ENCODE measurements around the gene VAMP4.
A peak's percentile ranks its signal among the peaks of the same experiment; 100 is the strongest.
"Not testable (repeated sequence)": the region's sequence is repeated elsewhere in the genome, so short reads cannot be mapped to it uniquely, and the experiment has no call there.

The VAMP4 gene

GRCh38 chr1:171695772-171696171 is 46.1 kb downstream of the VAMP4 start:
- not testable (repeated sequence) for DNase-seq (ENCODE audit: low read depth)

- not testable (repeated sequence) for DNase-seq (ENCODE audit: low read depth)
Measured at GRCh38 chr1:171693541-171693940, 48.3 kb downstream of the VAMP4 start.

- DNase-seq (ENCODE audit: low read depth) = no peak
Measured at GRCh38 chr1:171683870-171684269, 58.0 kb downstream of the VAMP4 start.

- no peak for DNase-seq (ENCODE audit: low read depth)
Measured at GRCh38 chr1:171680339-171680738, 61.5 kb downstream of the VAMP4 start.

DNA sequence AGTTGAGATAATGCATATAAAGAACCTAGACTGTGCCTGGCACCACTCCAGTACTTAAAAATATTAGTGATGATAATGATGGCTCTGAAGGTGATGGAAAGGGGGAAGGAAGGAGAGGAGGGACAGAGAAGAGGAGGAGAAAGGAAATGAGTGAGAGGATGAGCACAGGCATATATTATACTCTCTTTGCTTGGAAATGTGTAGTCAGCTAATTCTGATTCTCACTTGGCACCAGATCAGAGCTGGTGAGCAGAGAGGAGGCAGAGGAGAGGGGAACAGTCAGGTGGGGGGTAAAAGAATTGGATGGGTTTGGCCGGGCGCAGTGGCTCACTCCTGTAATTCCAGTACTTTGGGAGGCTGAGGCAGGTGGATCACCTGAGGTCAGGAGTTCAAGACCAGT is 65.0 kb downstream of the VAMP4 start:
- DNase-seq (ENCODE audit: low read depth) = no peak

DNA sequence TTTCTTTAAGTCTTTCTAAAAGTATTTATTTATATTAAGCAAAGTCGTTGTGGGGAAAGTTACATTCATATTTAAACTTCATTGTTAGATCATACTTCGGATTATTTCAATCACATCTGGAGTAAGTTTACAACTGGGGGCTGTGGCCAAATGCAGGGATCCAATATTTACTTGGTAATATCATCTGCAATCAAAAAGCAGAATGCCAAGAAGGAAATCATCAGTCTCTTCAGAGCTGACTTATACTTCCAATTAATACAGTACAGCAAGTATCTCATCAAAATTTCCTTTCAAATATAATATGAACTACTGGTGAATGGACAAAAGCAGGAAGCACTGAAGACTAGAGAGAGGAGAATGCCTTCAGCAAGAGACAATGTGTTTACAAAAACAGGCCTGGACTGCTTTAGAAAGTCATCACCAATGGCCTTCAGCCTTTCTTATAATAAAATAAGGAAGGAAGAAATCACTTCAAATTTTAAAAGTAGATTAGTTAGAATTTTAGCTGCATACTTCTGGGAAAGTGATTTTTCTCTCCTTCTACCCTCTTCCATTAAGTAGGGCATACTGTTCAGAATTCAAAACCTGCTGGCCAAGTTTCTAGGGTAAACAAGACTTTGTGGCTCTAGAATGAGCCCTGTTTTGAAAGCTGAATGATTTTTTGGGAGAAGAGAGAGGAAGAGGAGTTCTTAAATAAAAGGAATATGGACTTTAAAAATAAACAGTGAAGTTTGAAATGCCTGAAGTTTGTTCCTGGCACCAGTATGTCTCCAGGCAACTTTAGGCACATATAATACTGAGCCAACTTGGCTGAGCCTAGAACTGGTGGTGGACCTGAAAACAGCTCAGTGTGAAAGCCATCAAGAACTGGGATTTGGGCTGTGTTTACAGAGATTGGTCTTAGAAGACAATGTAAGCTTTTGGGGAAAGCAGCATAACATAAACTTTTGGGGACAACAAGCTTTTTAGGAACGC is 67.1 kb downstream of the VAMP4 start:
- DNase-seq (ENCODE audit: low read depth) = no peak

GRCh38 chr1:171670739-171671138 is 71.1 kb downstream of the VAMP4 start:
- no peak for DNase-seq (ENCODE audit: low read depth)

DNA sequence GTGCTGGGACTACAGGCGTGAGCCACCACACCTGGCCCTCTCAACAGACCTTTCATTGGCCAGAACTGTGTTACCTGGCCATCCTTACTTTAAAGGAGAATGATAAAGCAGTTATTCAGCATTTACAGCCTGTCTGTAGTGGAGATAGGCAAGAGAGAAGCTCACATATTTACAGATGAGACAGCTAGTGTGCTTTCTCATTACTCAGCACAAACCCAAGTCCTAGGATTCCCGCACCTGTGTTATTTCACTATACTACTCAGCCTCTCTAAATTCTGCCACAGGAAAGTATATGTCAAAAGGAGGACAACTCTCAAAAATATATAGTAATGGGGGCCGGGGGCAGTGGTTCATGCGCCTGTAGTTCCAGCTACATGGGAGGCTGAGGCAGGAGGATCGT is 73.5 kb downstream of the VAMP4 start:
- DNase-seq (ENCODE audit: low read depth) = no peak

DNA sequence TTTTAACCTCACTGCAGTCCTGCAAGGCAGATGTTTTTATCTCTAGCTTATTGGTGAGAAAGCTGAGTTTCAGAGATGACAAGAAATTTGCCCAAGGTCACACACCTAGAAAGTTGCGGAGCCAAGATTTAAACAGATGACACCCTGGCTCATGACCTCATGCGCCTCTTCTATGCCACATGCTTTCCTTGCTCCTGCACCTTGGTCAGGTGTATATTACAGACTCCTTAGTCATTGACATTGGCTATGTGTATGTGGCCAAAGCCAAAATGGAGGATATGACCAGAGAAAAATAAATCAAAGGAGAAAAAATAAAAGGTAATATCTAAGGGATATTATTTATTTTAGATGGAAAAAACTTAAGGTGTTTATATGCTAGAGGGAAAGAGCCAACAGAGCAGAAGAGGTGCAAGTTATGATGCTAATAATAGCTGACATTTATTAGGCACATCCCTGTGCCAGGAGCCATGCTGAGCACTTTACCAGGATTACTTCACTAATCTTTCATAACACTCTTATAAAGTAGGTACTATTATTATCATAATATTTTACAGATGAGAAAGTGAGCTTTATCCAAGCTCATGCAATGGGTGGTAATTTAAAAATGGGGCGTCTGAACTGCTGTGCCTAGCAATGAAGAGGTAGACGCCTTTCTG is 75.6 kb downstream of the VAMP4 start:
- DNase-seq (ENCODE audit: low read depth) = no peak

GRCh38 chr1:171664976-171665375 is 76.9 kb downstream of the VAMP4 start:
- DNase-seq (ENCODE audit: low read depth) = peak; percentile 7

GRCh38 chr1:171663854-171664575 is 77.8 kb downstream of the VAMP4 start:
- DNase-seq (ENCODE audit: low read depth) = peak; percentile 22

GRCh38 chr1:171663036-171663853 is 78.6 kb downstream of the VAMP4 start:
- no peak for DNase-seq (ENCODE audit: low read depth)

DNA sequence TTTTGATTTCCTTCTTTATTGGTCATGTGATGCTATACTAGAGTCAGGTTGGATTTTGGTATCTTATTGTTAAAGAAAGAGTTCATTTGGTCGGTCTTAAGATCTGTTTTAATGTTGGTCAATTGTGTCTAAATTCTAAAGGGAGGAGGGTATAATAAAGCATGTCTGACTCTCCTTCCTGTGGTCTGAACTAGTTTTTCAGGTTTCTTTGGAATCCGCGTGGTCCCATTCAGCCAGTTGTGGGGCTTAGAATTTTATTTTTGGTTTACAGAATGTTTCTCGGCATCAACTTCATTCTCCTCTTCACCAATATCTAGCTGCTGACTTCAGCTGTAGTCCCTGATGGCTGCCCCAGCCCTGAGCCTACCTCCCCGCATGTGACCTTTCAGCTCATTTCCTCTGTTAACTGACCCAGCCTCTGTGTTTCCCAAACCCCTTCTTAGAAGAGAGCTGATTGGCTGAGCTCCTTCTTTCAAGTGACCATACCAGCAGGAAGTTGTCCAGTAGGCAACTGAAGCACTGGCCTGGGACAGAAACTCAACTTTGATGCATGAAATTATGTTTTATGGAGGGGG is 80.7 kb downstream of the VAMP4 start:
- DNase-seq (ENCODE audit: low read depth) = no peak

- not testable (repeated sequence) for DNase-seq (ENCODE audit: low read depth)
Measured at GRCh38 chr1:171656206-171656605, 85.7 kb downstream of the VAMP4 start.

DNA sequence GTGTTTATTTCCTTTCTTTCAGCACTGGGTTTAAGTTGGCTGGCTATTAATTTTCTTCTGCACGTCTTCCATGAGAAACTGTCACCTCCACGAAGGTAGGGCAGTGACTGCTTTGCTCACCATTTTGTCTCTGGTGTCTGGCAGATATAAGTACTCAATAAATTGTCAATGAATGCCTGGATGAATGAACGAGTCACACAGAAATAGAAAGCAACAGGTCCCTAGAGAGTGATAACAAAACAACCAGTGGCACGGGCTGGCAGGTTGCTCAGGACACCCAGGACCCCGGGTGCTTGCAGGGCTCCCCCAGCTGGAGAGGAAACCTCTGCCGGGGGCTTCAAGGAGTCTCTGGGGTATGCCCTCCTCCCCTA is 86.1 kb downstream of the VAMP4 start:
- DNase-seq (ENCODE audit: low read depth) = no peak

DNA sequence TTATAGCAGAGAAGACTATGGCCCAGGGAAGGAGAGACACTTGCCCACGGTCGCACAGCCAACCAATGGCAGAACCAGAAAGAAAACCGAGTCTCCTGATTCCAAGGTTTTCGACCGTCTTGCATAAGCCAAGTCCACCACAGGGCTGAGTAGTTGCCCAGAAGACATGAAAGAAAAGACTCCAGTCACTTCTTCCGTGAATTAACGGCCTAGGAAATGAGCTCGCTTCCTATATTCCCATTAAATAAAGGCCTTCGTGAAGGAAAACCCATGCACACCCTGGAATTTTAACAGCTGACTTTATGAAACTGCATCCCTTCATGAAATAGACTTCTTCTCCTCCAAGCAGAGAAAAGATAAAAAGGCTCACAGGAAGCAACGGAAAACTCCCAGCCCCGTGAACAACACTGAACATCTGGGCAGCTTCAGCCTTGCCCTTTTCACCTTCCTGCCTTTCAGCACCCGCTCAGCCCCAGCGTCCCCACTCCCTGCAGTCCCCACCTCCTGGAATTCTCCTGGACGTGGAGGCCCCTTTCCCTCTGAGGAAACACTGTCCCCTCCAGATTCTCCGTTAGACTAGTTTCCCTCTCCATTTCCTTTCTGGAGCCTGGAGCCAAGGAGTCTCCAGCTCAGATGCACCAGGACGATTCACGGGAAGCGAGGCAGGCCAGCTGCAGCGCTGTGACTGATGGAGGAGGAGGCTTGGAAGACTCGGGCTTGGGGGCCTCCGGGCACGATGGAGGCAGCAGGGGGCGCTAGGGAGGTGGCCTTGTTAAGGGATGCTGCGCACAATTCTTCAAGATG is 86.7 kb downstream of the VAMP4 start:
- DNase-seq (ENCODE audit: low read depth) = peak; percentile 60

DNA sequence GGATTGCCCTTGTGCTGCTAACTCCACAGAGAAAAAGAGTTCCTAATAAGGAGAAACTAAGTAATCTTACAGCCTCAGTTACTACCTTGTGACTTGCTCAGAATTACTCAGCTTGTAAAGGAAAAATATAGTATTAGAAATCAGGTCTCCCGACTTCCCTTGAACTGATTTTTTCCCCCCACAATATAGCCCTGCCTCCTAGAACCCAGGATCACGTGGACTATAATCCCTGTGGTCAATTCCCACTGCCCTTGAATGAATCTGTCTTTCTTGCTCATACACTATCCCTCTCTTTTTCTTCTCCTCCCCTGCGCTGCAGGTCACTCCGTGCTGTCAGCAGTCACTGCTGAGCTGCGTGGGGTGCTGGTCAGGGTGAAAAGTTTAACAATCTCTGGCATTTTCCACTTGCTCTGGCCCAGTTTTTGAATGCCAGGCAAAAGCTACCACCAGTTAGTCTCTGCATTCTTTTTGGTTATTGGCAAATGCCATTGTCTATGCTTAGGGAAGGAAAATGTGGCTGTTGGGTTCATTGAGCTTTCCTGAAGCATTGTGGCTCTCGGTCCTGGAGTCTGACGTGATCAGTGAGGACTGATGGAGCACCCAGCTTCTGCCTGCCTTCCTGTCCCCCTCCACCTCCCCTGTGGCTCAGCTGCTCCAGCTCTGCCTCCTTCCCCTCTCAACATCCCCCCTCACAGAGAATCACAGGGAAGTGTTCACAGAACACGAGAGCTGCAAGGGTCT is 87.5 kb downstream of the VAMP4 start:
- peak; percentile 80 for DNase-seq (ENCODE audit: low read depth)

DNA sequence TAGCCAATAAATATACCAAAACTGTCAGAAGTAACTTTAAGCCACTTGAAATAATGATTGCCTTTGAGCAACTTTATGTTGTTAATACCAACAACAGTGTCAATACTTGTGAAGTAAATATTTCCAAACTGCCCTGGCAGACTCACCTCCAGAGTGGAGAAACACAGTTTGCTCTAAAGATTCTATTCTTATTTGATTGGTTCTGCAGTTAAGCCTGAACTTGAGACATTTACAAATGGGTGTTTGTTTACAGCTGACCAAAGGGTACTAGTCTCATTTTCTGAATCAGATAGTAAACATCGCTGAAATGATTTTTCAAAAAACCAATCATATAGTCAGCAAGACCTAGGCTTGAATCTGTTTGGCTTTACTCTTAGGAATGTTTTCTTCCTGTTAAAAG is 88.1 kb downstream of the VAMP4 start:
- DNase-seq (ENCODE audit: low read depth) = no peak

DNA sequence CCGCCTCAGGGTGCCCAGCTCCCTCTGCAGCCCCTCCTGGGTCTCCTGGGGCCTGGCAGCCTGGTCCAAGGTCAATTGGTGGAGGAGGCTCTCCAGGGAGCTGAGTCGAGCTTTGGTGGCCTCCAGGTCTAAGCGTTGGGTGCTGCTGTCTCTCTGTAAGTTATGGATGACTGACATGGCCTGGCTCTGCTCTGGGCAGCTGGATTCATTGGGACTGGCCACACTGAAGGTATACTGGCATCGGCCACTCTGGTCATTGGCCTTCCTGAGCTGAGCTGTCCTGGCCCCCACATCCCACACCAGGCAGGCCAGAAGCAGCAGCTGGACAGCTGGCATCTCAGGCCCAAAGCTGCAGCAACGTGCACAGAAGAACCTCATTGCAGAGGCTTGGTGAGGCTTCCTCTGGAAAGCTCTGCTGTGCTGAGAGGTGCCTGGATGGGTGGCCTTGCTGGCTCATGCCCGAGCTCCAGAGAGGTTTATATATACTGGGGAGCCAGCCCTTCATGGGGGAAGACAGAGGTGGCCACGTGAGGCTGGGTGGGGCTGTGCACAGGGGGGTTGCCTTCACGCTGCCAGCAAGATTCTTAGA is 89.5 kb downstream of the VAMP4 start, which contains the start of gene MYOC:
Gene MYOC (minus strand): TSS at position 455 of the 589 bp plus-strand sequence. CDS start 77 bp downstream, at position 378.
- DNase-seq (ENCODE audit: low read depth) = no peak

All from EH (cell line).